ENCODE data around the gene FANCE. TPM values are rescaled to one million over a fixed set of nuclear protein-coding genes. Genes with fewer than 3 reads are reported as not detected.

Gene FANCE
- total RNA-seq, 1 experiment from 2014 or later: 10.4 TPM

DNA sequence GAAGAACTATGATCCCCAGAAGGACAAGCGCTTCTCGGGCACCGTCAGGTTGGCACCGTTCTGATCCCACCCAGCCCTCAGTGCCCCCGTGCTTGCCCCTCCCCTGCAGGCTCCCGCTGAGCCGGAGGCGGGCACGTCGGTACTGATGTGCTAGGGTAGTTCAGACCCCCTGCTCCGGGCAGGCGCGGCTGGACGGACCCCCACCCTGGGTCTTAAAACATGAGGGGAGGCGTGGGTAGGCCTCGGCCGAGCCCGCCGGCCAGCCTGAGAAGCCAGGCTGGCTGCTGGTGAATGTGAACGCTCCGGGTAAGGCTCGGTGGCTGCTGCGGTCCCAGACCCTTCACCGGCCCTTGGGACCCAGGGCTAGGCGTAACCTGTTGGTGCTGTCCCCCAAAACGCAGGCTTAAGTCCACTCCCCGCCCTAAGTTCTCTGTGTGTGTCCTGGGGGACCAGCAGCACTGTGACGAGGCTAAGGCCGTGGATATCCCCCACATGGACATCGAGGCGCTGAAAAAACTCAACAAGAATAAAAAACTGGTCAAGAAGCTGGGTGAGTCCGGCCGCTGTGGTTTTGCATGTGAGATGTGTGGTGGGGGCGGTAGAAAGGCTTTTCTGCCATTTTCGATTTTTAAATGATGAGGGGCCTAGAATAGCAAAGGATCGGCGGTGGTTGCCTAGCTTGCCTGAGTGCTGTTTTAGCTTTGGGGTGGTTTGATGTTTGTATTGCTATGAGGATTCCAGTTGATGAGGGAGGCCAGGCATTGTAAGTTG is 17.0 kb downstream of the FANCE start:
- peaks cover 33% of the 10 kb centered on the region for H3K4me1 Mint-ChIP-seq (ENCODE audit: low read depth, unreplicated experiment)
- DNase-seq: no peak
- intact Hi-C loops (cut with micrococcal nuclease; ENCODE audit: unreplicated experiment): loop anchor here (1.0 to 5.0 kb wide), 2 partner anchors 127 to 172 kb away; partner anchors contain the start of genes DEF6 and PPARD
- H3K9me3 Mint-ChIP-seq (ENCODE audit: low read depth, unreplicated experiment): no peaks in the 10 kb centered on the region
- peak overlapping the region; percentile 100 for H3K27ac Mint-ChIP-seq (ENCODE audit: unreplicated experiment)
- peaks cover 76% of the 10 kb centered on the region for H3K36me3 Mint-ChIP-seq (ENCODE audit: insufficient read depth, unreplicated experiment)
- no peak for TF ChIP-seq CTCF (IDR thresholded peaks at IDR 0.05; ENCODE audit: unreplicated experiment)
- H3K4me3 Mint-ChIP-seq (ENCODE audit: low read depth, unreplicated experiment): peak overlapping the region; percentile 98
- CTCF ChIA-PET: interaction anchor here (1.2 to 1.7 kb wide), 2 partner anchors 17 to 151 kb away, joined by 3 to 6 read pairs; partner anchors contain the start of gene FANCE
- H3K27me3 Mint-ChIP-seq (ENCODE audit: unreplicated experiment): no peaks in the 10 kb centered on the region
- BruUV-seq (replicated peaks): no TSS peak

GRCh38 chr6:35469751-35470662 is 17.9 kb downstream of the FANCE start:
- H3K27me3 Mint-ChIP-seq (ENCODE audit: unreplicated experiment): no peaks in the 10 kb centered on the region
- TF ChIP-seq CTCF (IDR thresholded peaks at IDR 0.05; ENCODE audit: unreplicated experiment): no peak
- BruUV-seq (replicated peaks): no TSS peak
- peaks cover 84% of the 10 kb centered on the region for H3K36me3 Mint-ChIP-seq (ENCODE audit: insufficient read depth, unreplicated experiment)
- peaks cover 33% of the 10 kb centered on the region for H3K4me1 Mint-ChIP-seq (ENCODE audit: low read depth, unreplicated experiment)
- CTCF ChIA-PET: interaction anchor here (1.7 kb wide), 1 partner anchor 21 kb away, joined by 4 read pairs; no protein-coding TSS in a partner anchor
- H3K9me3 Mint-ChIP-seq (ENCODE audit: low read depth, unreplicated experiment): no peaks in the 10 kb centered on the region
- H3K27ac Mint-ChIP-seq (ENCODE audit: unreplicated experiment): peak overlapping the region; percentile 100
- H3K4me3 Mint-ChIP-seq (ENCODE audit: low read depth, unreplicated experiment): peak overlapping the region; percentile 98
- intact Hi-C loops (cut with micrococcal nuclease; ENCODE audit: unreplicated experiment): loop anchor here (5.0 kb wide), 1 partner anchor 128 kb away; the partner anchor contains the start of gene PPARD
- DNase-seq: peak; percentile 50

DNA sequence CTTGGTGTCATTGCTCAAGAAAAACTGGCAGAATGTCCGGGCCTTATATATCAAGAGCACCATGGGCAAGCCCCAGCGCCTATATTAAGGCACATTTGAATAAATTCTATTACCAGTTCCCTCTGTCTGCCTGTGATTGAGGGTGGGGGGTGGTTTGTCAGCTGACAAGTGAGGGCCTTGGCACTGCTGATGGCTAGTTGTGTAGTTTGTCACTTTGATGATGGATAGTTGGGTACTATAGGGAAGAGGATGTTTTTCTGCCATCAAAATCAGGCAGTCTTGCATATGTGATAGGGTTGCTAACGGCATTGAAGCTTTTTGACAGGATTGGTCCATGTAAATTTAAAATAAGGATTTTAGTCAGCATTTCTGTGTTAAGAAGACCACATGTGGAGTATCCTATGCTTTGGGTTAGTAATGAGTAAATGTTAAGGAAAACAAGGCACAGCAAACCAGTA is 18.6 kb downstream of the FANCE start:
- H3K9me3 Mint-ChIP-seq (ENCODE audit: low read depth, unreplicated experiment): no peaks in the 10 kb centered on the region
- peak overlapping the region; percentile 98 for H3K4me3 Mint-ChIP-seq (ENCODE audit: low read depth, unreplicated experiment)
- peaks cover 91% of the 10 kb centered on the region for H3K36me3 Mint-ChIP-seq (ENCODE audit: insufficient read depth, unreplicated experiment)
- BruUV-seq (replicated peaks): no TSS peak
- intact Hi-C loops (cut with micrococcal nuclease; ENCODE audit: unreplicated experiment): no loop called here
- peaks cover 33% of the 10 kb centered on the region for H3K4me1 Mint-ChIP-seq (ENCODE audit: low read depth, unreplicated experiment)
- DNase-seq: no peak
- H3K27ac Mint-ChIP-seq (ENCODE audit: unreplicated experiment): peak overlapping the region; percentile 100
- no peak for TF ChIP-seq CTCF (IDR thresholded peaks at IDR 0.05; ENCODE audit: unreplicated experiment)
- CTCF ChIA-PET: interaction anchor here (1.7 kb wide), 1 partner anchor 21 kb away, joined by 4 read pairs; no protein-coding TSS in a partner anchor
- H3K27me3 Mint-ChIP-seq (ENCODE audit: unreplicated experiment): no peaks in the 10 kb centered on the region

- intact Hi-C loops (cut with micrococcal nuclease; ENCODE audit: unreplicated experiment): no loop called here
- Mint-ChIP-seq H3K27me3 (ENCODE audit: unreplicated experiment) (no peaks in the 10 kb centered on the region), H3K36me3 (ENCODE audit: insufficient read depth, unreplicated experiment) (peaks cover 96% of the 10 kb centered on the region), H3K9me3 (ENCODE audit: low read depth, unreplicated experiment) (no peaks in the 10 kb centered on the region), H3K4me1 (ENCODE audit: low read depth, unreplicated experiment) (peaks cover 33% of the 10 kb centered on the region), H3K4me3 (ENCODE audit: low read depth, unreplicated experiment) (no peak overlapping the region), H3K27ac (ENCODE audit: unreplicated experiment) (peak overlapping the region; percentile 100)
- DNase-seq: no peak
- TF ChIP-seq CTCF (IDR thresholded peaks at IDR 0.05; ENCODE audit: unreplicated experiment): no peak
- CTCF ChIA-PET: interaction anchor here (0.8 to 1.7 kb wide), 2 partner anchors 18 to 23 kb away, joined by 3 to 4 read pairs; no protein-coding TSS in a partner anchor
- BruUV-seq (replicated peaks): no TSS peak
Observed at GRCh38 chr6:35471836-35472345, 19.8 kb downstream of the FANCE start.

Data from Calu3 (cell line).